Measurements from ENCODE around the gene CELSR1. TPM values are rescaled to one million over a fixed set of nuclear protein-coding genes. Genes with fewer than 3 reads are reported as not detected.

CELSR1 gene
- total RNA-seq, 1 experiment from 2014 or later: 22.6 TPM

DNA sequence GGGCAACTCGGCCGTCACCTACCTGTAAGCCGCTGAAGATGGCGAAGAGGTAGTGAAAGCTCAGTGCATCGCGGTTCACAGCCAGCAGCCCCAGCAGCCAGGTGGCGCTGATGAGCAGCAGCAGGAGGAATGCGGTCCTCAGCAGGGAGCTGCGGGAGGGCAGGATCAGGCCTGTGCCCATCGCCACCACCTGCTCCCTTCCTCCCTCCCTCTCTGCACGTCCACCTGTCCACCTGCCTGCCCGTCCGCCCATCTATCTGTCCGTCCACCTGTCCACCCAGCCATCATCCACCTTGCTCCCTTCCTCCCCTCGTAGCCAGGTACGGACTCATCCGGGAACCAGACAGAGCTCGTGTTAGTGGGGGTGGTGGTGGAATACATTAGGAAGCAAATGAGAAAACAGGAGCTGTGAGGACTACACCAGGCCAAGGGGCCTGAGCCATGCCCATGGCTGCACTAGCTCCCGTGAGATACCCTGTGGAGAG, 169.7 kb downstream of the CELSR1 start:
- Mint-ChIP-seq H3K4me1 (peaks cover 12% of the 10 kb centered on the region in 2 experiments), H3K4me3 (no peak overlapping the region; a peak in 1 of 5 replicates), H3K27me3 (ENCODE audit: low read depth) (no peaks in the 10 kb centered on the region), H3K9me3 (no peaks in the 10 kb centered on the region), H3K27ac (peak overlapping the region in 2 of 3 experiments; percentile 72 to 77; a peak in 2 of 7 replicates), H3K36me3 (ENCODE audit: insufficient read depth in 1 of 3, low read depth in 3 of 3) (peaks cover 0 to 9% (median 8%) of the 10 kb centered on the region in 3 experiments; a peak in 4 of 7 replicates)
- no peak overlapping the region for H2BK15ac ChIP-seq (ENCODE audit: low read depth, low read length)
- H4K5ac ChIP-seq (ENCODE audit: insufficient read length, low read depth, low read length): no peak overlapping the region
- H2BK12ac ChIP-seq (ENCODE audit: insufficient read length, low read depth, low read length): no peak overlapping the region
- no peak overlapping the region for H3K14ac ChIP-seq (ENCODE audit: insufficient read depth, low read length)
- H3K9ac ChIP-seq (ENCODE audit: extremely low read depth, insufficient read length, low read length): no peak overlapping the region
- DNase-seq: peak; percentile 89
- no peak overlapping the region for H2BK5ac ChIP-seq (ENCODE audit: insufficient read length, low read length)
- H3K79me2 ChIP-seq (ENCODE audit: insufficient read depth, low read length): no peaks in the 10 kb centered on the region
- no peak overlapping the region for H3K23ac ChIP-seq (ENCODE audit: insufficient read length, low read depth, low read length)
- no peak overlapping the region for H2BK120ac ChIP-seq (ENCODE audit: low read depth, low read length, poor library complexity, severe bottlenecking)
- H3K4ac ChIP-seq (ENCODE audit: low read depth, low read length): no peak overlapping the region
- H3K27ac ChIP-seq (ENCODE audit: insufficient read length, low read depth, low read length): no peak overlapping the region
- peak; percentile 98 for TF ChIP-seq CTCF (conservative IDR thresholded peaks at IDR 0.05)
- no peak overlapping the region for H3T11ph ChIP-seq (ENCODE audit: low read length)
- H3K4me1 ChIP-seq (ENCODE audit: insufficient read depth, low read length): no peaks in the 10 kb centered on the region
- H3K56ac ChIP-seq (ENCODE audit: insufficient read length, low read depth, low read length): no peak overlapping the region
- no CpG with 5 or more reads among the region's 19 CpGs for WGBS (ENCODE audit: extremely low coverage, insufficient read length, low lambda C conversion rate)
- H4K91ac ChIP-seq (ENCODE audit: insufficient read length, low read depth, low read length): no peak overlapping the region
- no peaks in the 10 kb centered on the region for H3K27me3 ChIP-seq (ENCODE audit: insufficient read depth, low read length)
- no peaks in the 10 kb centered on the region for H3K9me3 ChIP-seq (ENCODE audit: control insufficient read depth, low read depth, low read length)
- H3K79me1 ChIP-seq (ENCODE audit: insufficient read depth, low read depth, low read length, poor library complexity, severe bottlenecking): no peaks in the 10 kb centered on the region
- no peak overlapping the region for H3K4me2 ChIP-seq (ENCODE audit: insufficient read depth, insufficient read length, low read length)
- H3K23me2 ChIP-seq (ENCODE audit: insufficient read length, low read depth, low read length, poor library complexity, severe bottlenecking): no peaks in the 10 kb centered on the region
- no peaks in the 10 kb centered on the region for H4K20me1 ChIP-seq (ENCODE audit: control insufficient read depth, insufficient read depth, insufficient read length)
- no peak overlapping the region for H2AFZ ChIP-seq (ENCODE audit: low read length)
- no peak overlapping the region for H2AK5ac ChIP-seq (ENCODE audit: insufficient read length, low read length)
- no peak overlapping the region for H3K18ac ChIP-seq (ENCODE audit: insufficient read length, low read depth, low read length)
- H2BK20ac ChIP-seq (ENCODE audit: low read depth, low read length, poor library complexity, severe bottlenecking): no peak overlapping the region
- no peak overlapping the region for H4K8ac ChIP-seq (replicated peaks; ENCODE audit: insufficient read length, low read depth, low read length)

Measured in H9 (cell line).